Measurements from ENCODE around the gene CREB3L1.

CREB3L1 gene

GRCh38 chr11:46337626-46338345, 60.3 kb downstream of the CREB3L1 start:
- H3K27ac ChIP-seq (ENCODE audit: low read length), result no peak overlapping the region
- no peak overlapping the region for H3K9ac ChIP-seq (ENCODE audit: low read length in 2 of 2)
- H3K36me3 ChIP-seq (ENCODE audit: control insufficient read depth in 2 of 2, insufficient read depth in 2 of 2, low read length in 2 of 2), result no peaks in the 10 kb centered on the region
- H3K27me3 ChIP-seq (ENCODE audit: control insufficient read depth in 1 of 2, insufficient read depth in 2 of 2, low read length in 2 of 2), result peaks cover 11 to 12% of the 10 kb centered on the region in 2 donors
- H3K4me1 ChIP-seq (ENCODE audit: control insufficient read depth, insufficient read depth, low read length), result peaks cover 34% of the 10 kb centered on the region
- no peak overlapping the region for H3K4me3 ChIP-seq (ENCODE audit: low read length in 2 of 2)
- H3K9me3 ChIP-seq (ENCODE audit: control insufficient read depth in 2 of 2, low read length in 2 of 2), result no peaks in the 10 kb centered on the region

GRCh38 chr11:46338636-46338987, 61.1 kb downstream of the CREB3L1 start:
- H3K27me3 ChIP-seq (ENCODE audit: control insufficient read depth in 1 of 2, insufficient read depth in 2 of 2, low read length in 2 of 2), result peaks cover 4 to 9% of the 10 kb centered on the region in 2 donors
- H3K27ac ChIP-seq (ENCODE audit: low read length), result peak overlapping the region; percentile 41
- peak overlapping the region; percentile 6 to 55 for H3K9ac ChIP-seq (ENCODE audit: low read length in 2 of 2)
- peak overlapping the region; percentile 56 to 66 for H3K4me3 ChIP-seq (ENCODE audit: low read length in 2 of 2)
- H3K9me3 ChIP-seq (ENCODE audit: control insufficient read depth in 2 of 2, low read length in 2 of 2), result no peaks in the 10 kb centered on the region
- H3K4me1 ChIP-seq (ENCODE audit: control insufficient read depth, insufficient read depth, low read length), result peaks cover 26% of the 10 kb centered on the region
- no peaks in the 10 kb centered on the region for H3K36me3 ChIP-seq (ENCODE audit: control insufficient read depth in 2 of 2, insufficient read depth in 2 of 2, low read length in 2 of 2)

- H3K4me1 ChIP-seq (ENCODE audit: control insufficient read depth, insufficient read depth, low read length), result peaks cover 26% of the 10 kb centered on the region
- no peaks in the 10 kb centered on the region for H3K36me3 ChIP-seq (ENCODE audit: control insufficient read depth in 2 of 2, insufficient read depth in 2 of 2, low read length in 2 of 2)
- peak overlapping the region; percentile 56 to 66 for H3K4me3 ChIP-seq (ENCODE audit: low read length in 2 of 2)
- H3K9me3 ChIP-seq (ENCODE audit: control insufficient read depth in 2 of 2, low read length in 2 of 2), result no peaks in the 10 kb centered on the region
- peaks cover 0 to 5% of the 10 kb centered on the region in 2 donors for H3K27me3 ChIP-seq (ENCODE audit: control insufficient read depth in 1 of 2, insufficient read depth in 2 of 2, low read length in 2 of 2)
- peak overlapping the region; percentile 41 for H3K27ac ChIP-seq (ENCODE audit: low read length)
- peak overlapping the region; percentile 6 to 55 for H3K9ac ChIP-seq (ENCODE audit: low read length in 2 of 2)
Measured at GRCh38 chr11:46338988-46339666, 61.7 kb downstream of the CREB3L1 start.

- no peaks in the 10 kb centered on the region for H3K36me3 ChIP-seq (ENCODE audit: control insufficient read depth in 2 of 2, insufficient read depth in 2 of 2, low read length in 2 of 2)
- no peak overlapping the region for H3K4me3 ChIP-seq (ENCODE audit: low read length in 2 of 2)
- no peak overlapping the region for H3K9ac ChIP-seq (ENCODE audit: low read length in 2 of 2)
- no peaks in the 10 kb centered on the region for H3K9me3 ChIP-seq (ENCODE audit: control insufficient read depth in 2 of 2, low read length in 2 of 2)
- H3K27ac ChIP-seq (ENCODE audit: low read length), result peak overlapping the region; percentile 24
- peaks cover 28% of the 10 kb centered on the region for H3K4me1 ChIP-seq (ENCODE audit: control insufficient read depth, insufficient read depth, low read length)
- H3K27me3 ChIP-seq (ENCODE audit: control insufficient read depth in 1 of 2, insufficient read depth in 2 of 2, low read length in 2 of 2), result no peaks in the 10 kb centered on the region
Measured at GRCh38 chr11:46339816-46340215, 62.4 kb downstream of the CREB3L1 start.

GRCh38 chr11:46341454-46341853, 64.0 kb downstream of the CREB3L1 start:
- H3K27ac ChIP-seq (ENCODE audit: low read length), result no peak overlapping the region

GRCh38 chr11:46342239-46342638, 64.8 kb downstream of the CREB3L1 start:
- no peaks in the 10 kb centered on the region for H3K27me3 ChIP-seq (ENCODE audit: control insufficient read depth in 1 of 2, insufficient read depth in 2 of 2, low read length in 2 of 2)
- H3K27ac ChIP-seq (ENCODE audit: low read length), result no peak overlapping the region
- no peaks in the 10 kb centered on the region for H3K36me3 ChIP-seq (ENCODE audit: control insufficient read depth in 2 of 2, insufficient read depth in 2 of 2, low read length in 2 of 2)
- no peak overlapping the region for H3K4me3 ChIP-seq (ENCODE audit: low read length in 2 of 2)
- H3K4me1 ChIP-seq (ENCODE audit: control insufficient read depth, insufficient read depth, low read length), result peaks cover 35% of the 10 kb centered on the region
- H3K9ac ChIP-seq (ENCODE audit: low read length in 2 of 2), result no peak overlapping the region
- H3K9me3 ChIP-seq (ENCODE audit: control insufficient read depth in 2 of 2, low read length in 2 of 2), result no peaks in the 10 kb centered on the region

More at GRCh38 chr11:46341454-46341853, 64.0 kb downstream of the CREB3L1 start:
- peaks cover 30% of the 10 kb centered on the region for H3K4me1 ChIP-seq (ENCODE audit: control insufficient read depth, insufficient read depth, low read length)
- no peaks in the 10 kb centered on the region for H3K36me3 ChIP-seq (ENCODE audit: control insufficient read depth in 2 of 2, insufficient read depth in 2 of 2, low read length in 2 of 2)
- H3K4me3 ChIP-seq (ENCODE audit: low read length in 2 of 2), result no peak overlapping the region
- H3K27me3 ChIP-seq (ENCODE audit: control insufficient read depth in 1 of 2, insufficient read depth in 2 of 2, low read length in 2 of 2), result no peaks in the 10 kb centered on the region
- H3K9me3 ChIP-seq (ENCODE audit: control insufficient read depth in 2 of 2, low read length in 2 of 2), result no peaks in the 10 kb centered on the region
- H3K9ac ChIP-seq (ENCODE audit: low read length in 2 of 2), result no peak overlapping the region

- Histone ChIP-seq H3K9me3 (ENCODE audit: control insufficient read depth in 2 of 2, low read length in 2 of 2) (no peaks in the 10 kb centered on the region), H3K27ac (ENCODE audit: low read length) (no peak overlapping the region), H3K4me1 (ENCODE audit: control insufficient read depth, insufficient read depth, low read length) (peaks cover 37% of the 10 kb centered on the region), H3K27me3 (ENCODE audit: control insufficient read depth in 1 of 2, insufficient read depth in 2 of 2, low read length in 2 of 2) (no peaks in the 10 kb centered on the region), H3K36me3 (ENCODE audit: control insufficient read depth in 2 of 2, insufficient read depth in 2 of 2, low read length in 2 of 2) (no peaks in the 10 kb centered on the region), H3K9ac (ENCODE audit: low read length in 2 of 2) (no peak overlapping the region), H3K4me3 (ENCODE audit: low read length in 2 of 2) (no peak overlapping the region)
Measured at GRCh38 chr11:46343520-46343919, 66.1 kb downstream of the CREB3L1 start.

GRCh38 chr11:46345131-46345597, 67.7 kb downstream of the CREB3L1 start:
- Histone ChIP-seq H3K4me1 (ENCODE audit: control insufficient read depth, insufficient read depth, low read length) (peaks cover 32% of the 10 kb centered on the region), H3K36me3 (ENCODE audit: control insufficient read depth in 2 of 2, insufficient read depth in 2 of 2, low read length in 2 of 2) (no peaks in the 10 kb centered on the region), H3K4me3 (ENCODE audit: low read length in 2 of 2) (peak overlapping the region in 1 of 2 donors; percentile 58), H3K9me3 (ENCODE audit: control insufficient read depth in 2 of 2, low read length in 2 of 2) (no peaks in the 10 kb centered on the region), H3K27ac (ENCODE audit: low read length) (no peak overlapping the region), H3K9ac (ENCODE audit: low read length in 2 of 2) (no peak overlapping the region), H3K27me3 (ENCODE audit: control insufficient read depth in 1 of 2, insufficient read depth in 2 of 2, low read length in 2 of 2) (no peaks in the 10 kb centered on the region)

- Histone ChIP-seq H3K9me3 (ENCODE audit: control insufficient read depth in 2 of 2, low read length in 2 of 2) (no peaks in the 10 kb centered on the region), H3K4me1 (ENCODE audit: control insufficient read depth, insufficient read depth, low read length) (peaks cover 32% of the 10 kb centered on the region), H3K27me3 (ENCODE audit: control insufficient read depth in 1 of 2, insufficient read depth in 2 of 2, low read length in 2 of 2) (no peaks in the 10 kb centered on the region), H3K36me3 (ENCODE audit: control insufficient read depth in 2 of 2, insufficient read depth in 2 of 2, low read length in 2 of 2) (no peaks in the 10 kb centered on the region), H3K4me3 (ENCODE audit: low read length in 2 of 2) (peak overlapping the region in 1 of 2 donors; percentile 58), H3K27ac (ENCODE audit: low read length) (no peak overlapping the region), H3K9ac (ENCODE audit: low read length in 2 of 2) (peak overlapping the region in 1 of 2 donors; percentile 14)
Measured at GRCh38 chr11:46345881-46346484, 68.5 kb downstream of the CREB3L1 start.

GRCh38 chr11:46346886-46347636, 69.6 kb downstream of the CREB3L1 start, which contains the start of gene DGKZ:
DGKZ (plus strand) TSS chr11:46347463; CDS start chr11:46347660, 197 bp downstream.
- Histone ChIP-seq H3K27me3 (ENCODE audit: control insufficient read depth in 1 of 2, insufficient read depth in 2 of 2, low read length in 2 of 2) (no peaks in the 10 kb centered on the region), H3K36me3 (ENCODE audit: control insufficient read depth in 2 of 2, insufficient read depth in 2 of 2, low read length in 2 of 2) (no peaks in the 10 kb centered on the region), H3K4me1 (ENCODE audit: control insufficient read depth, insufficient read depth, low read length) (peaks cover 39% of the 10 kb centered on the region), H3K9me3 (ENCODE audit: control insufficient read depth in 2 of 2, low read length in 2 of 2) (no peaks in the 10 kb centered on the region), H3K27ac (ENCODE audit: low read length) (no peak within 1 kb of the TSS), H3K4me3 (ENCODE audit: low read length in 2 of 2) (peak within 1 kb of the TSS; percentile 77 to 81), H3K9ac (ENCODE audit: low read length in 2 of 2) (peak within 1 kb of the TSS; percentile 68 to 72)
